Measurements from ENCODE around the gene DCST2.
A peak's percentile ranks its signal among the peaks of the same experiment; 100 is the strongest.

Gene DCST2

GRCh38 chr1:155030243-155030795, 3.3 kb downstream of the DCST2 start:
- no peak for DNase-seq (ENCODE audit: low read depth in 2 of 3, low spot score in 2 of 3)

GRCh38 chr1:155029513-155030242, 3.9 kb downstream of the DCST2 start:
- DNase-seq (ENCODE audit: low read depth in 2 of 3, low spot score in 2 of 3), result no peak

GRCh38 chr1:155026588-155026987, 7.0 kb downstream of the DCST2 start:
- no peak for DNase-seq (ENCODE audit: low read depth in 2 of 3, low spot score in 2 of 3)

GRCh38 chr1:155026154-155026553, 7.4 kb downstream of the DCST2 start:
- DNase-seq (ENCODE audit: low read depth in 2 of 3, low spot score in 2 of 3), result no peak

- no peak for DNase-seq (ENCODE audit: low read depth in 2 of 3, low spot score in 2 of 3)
These were observed 9.3 kb downstream of the DCST2 start for GRCh38 chr1:155024315-155024714.

- DNase-seq (ENCODE audit: low read depth in 2 of 3, low spot score in 2 of 3), result no peak
These were observed 10.0 kb downstream of the DCST2 start for GRCh38 chr1:155023627-155024026.

DNA sequence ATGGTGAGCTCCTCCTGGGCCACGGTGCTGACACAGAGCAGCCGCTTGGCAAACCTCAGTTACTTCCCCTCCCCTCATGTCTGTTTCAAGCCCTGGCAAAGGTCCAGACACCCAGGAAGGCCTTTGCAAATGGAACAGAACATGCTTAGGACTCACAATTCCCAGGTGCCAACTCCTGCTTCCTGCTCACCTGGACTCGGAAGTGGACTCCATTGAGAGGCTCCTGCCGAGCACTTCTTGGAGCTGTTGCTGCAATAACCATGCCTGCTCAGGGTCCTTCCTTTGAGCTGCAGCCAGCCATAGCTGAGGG, 10.7 kb downstream of the DCST2 start:
- no peak for DNase-seq (ENCODE audit: low read depth in 2 of 3, low spot score in 2 of 3)

- DNase-seq (ENCODE audit: low read depth in 2 of 3, low spot score in 2 of 3), result no peak
These were observed 11.2 kb downstream of the DCST2 start for GRCh38 chr1:155022136-155022926.

DNA sequence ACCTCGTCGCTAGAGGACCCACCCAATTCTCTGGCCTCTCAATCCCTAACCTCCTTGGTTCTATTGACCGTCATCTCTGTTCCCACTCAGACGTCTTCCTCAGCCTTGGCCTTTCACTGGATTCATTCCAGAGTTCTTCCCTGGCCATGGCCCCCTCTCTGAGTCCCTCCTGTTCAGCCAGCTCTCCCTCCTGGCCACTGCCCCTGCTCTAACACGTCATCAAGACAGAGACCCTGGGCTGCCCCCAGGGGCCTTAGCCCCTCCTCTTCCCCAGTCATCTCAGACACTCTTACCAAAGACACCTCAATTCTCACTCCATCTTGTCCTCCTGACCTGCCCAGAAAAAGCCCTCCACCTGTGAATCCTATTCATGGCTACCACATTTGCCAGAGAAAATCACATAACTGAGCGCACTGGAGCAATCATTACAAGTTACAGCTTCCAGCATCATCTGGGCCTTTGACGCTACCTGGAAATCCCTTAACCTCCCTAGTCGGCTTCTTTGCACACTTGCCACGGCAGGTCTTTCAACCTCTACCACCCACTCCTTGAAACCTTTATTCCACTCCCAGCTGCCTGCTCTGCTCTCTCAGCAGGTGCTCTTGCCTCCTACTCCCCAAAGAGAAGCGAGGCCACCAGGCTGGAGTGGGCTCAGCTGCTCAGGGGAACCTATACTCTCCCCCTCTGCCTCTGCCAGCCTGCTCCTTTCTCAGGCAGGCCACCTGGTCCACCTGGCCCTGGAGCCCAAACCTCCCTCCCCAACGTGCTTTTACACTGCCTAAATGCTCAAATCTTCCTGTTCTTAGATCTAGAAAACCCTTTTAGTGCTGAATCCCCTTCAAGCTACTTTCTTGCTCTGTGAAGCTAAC, 14.0 kb downstream of the DCST2 start:
- DNase-seq (ENCODE audit: low read depth in 2 of 3, low spot score in 2 of 3), result no peak

DNA sequence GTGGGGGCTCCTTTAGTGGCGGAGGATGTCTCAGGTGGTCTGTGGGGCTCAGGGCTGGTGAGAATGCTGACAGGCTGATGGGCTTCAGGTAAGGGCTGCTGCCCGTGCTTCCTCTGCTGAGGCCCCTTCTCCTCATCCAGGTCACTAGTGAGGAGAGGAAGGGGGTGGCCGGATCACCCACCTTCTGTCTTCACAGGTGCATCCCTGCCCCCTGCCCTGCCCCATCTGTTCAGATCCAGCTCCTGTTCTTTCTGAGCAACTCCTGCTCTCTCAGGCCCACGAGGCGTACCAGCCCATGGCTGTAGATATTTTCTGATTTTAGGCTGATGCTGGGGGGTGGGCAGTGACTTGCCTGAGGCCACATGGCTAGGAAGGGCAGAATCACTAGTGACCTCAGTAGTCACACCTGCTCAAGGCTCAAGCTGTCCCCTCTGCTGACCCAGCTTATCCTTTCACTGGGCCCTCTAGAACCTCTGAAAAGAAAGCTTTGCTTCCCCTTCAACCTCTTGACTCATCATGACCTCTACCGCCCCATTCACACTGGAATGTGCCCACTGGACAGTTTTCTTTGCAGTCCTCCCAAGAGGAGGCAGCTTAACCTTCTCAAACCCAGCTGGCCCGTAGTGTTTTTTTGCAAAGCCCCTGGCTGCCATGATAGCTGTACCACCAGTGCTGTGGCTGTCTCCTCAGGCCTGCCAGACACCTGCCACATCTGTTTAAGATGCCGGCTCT, 14.8 kb downstream of the DCST2 start:
- no peak for DNase-seq (ENCODE audit: low read depth in 2 of 3, low spot score in 2 of 3)

- no peak for DNase-seq (ENCODE audit: low read depth in 2 of 3, low spot score in 2 of 3)
These were observed 15.7 kb downstream of the DCST2 start for GRCh38 chr1:155017946-155018316.

GRCh38 chr1:155017041-155017945, 16.3 kb downstream of the DCST2 start:
- peak; percentile 73 to 86 (median 79) for DNase-seq (ENCODE audit: low read depth in 2 of 3, low spot score in 2 of 3)

DNA sequence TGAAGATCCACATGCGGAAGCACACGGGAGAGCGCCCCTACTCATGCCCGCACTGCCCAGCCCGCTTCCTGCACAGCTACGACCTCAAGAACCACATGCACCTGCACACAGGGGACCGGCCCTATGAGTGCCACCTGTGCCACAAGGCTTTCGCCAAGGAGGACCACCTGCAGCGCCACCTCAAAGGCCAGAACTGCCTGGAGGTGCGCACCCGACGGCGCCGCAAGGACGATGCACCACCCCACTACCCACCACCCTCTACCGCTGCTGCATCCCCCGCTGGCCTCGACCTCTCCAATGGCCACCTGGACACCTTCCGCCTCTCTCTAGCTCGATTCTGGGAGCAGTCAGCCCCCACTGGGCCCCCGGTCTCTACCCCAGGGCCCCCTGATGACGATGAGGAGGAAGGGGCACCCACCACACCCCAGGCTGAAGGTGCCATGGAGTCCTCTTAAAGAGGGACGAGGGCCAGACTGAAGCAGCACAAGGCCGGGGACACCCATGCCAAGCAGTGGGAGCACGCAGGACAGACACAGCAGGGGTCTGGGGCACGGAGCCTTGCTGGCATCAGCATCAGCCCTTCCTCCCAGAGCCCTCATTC, 17.2 kb downstream of the DCST2 start:
- no peak for DNase-seq (ENCODE audit: low read depth in 2 of 3, low spot score in 2 of 3)

- DNase-seq (ENCODE audit: low read depth in 2 of 3, low spot score in 2 of 3), result no peak
These were observed 17.9 kb downstream of the DCST2 start for GRCh38 chr1:155015527-155016230.

- DNase-seq (ENCODE audit: low read depth in 2 of 3, low spot score in 2 of 3), result no peak
These were observed 18.7 kb downstream of the DCST2 start for GRCh38 chr1:155014709-155015508.

DNA sequence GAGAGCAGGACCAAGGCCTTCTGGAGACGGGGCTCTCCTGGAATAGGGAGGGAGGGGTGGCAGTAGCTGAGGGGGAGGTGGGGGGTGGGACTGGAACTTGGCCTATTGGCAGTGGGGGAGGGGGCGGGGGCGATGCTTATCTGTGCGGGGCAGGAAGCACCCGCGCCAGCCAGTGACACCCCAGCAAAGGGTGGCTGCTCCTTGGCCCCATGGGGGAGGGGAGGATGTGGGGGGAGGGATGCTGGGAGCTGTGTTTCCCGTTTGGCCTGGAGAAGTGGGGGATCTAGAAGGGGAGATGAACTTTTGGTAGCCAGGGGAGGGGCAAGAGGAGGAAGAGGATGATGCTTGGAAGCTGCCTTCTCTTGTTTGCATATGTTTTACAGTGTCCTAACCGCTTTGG, 19.9 kb downstream of the DCST2 start:
- no peak for DNase-seq (ENCODE audit: low read depth in 2 of 3, low spot score in 2 of 3)

- no peak for DNase-seq (ENCODE audit: low read depth in 2 of 3, low spot score in 2 of 3)
These were observed 20.6 kb downstream of the DCST2 start for GRCh38 chr1:155012776-155013602.
